Measurements from ENCODE around the gene MAP1A. TPM values are rescaled to one million over a fixed set of nuclear protein-coding genes. Genes with fewer than 3 reads are reported as not detected.

Gene MAP1A
- total and polyA plus RNA-seq, 3 donors from 2014 or later: 11.4 to 19.1 (median 17.7) TPM

DNA sequence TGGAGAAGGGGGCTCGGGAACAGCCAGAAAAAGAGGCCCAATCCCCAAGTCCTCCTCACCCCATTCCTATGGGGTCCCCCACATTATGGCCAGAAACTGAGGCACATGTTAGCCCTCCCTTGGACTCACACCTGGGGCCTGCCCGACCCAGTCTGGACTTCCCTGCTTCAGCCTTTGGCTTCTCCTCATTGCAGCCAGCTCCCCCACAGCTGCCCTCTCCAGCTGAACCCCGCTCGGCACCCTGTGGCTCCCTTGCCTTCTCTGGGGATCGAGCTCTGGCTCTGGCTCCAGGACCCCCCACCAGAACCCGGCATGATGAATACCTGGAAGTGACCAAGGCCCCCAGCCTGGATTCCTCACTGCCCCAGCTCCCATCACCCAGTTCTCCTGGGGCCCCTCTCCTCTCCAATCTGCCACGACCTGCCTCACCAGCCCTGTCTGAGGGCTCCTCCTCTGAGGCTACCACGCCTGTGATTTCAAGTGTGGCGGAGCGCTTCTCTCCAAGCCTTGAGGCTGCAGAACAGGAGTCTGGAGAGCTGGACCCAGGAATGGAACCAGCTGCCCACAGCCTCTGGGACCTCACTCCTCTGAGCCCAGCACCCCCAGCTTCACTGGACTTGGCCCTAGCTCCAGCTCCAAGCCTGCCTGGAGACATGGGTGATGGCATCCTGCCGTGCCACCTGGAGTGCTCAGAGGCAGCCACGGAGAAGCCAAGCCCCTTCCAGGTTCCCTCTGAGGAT is 10.6 kb downstream of the MAP1A start:
- Histone ChIP-seq H3K9me3 (no peaks in the 10 kb centered on the region), H3K27ac (no peak overlapping the region), H3K4me1 (no peaks in the 10 kb centered on the region), H3K27me3 (no peaks in the 10 kb centered on the region), H3K36me3 (ENCODE audit: low read depth, missing control alignments) (no peaks in the 10 kb centered on the region), H3K4me3 (no peak overlapping the region)
- DNase-seq: no peak
- WGBS, 2 donors: 85 to 90% methylated on average over 6 to 12 of the region's 12 CpGs
- TF ChIP-seq, protein P1, sequence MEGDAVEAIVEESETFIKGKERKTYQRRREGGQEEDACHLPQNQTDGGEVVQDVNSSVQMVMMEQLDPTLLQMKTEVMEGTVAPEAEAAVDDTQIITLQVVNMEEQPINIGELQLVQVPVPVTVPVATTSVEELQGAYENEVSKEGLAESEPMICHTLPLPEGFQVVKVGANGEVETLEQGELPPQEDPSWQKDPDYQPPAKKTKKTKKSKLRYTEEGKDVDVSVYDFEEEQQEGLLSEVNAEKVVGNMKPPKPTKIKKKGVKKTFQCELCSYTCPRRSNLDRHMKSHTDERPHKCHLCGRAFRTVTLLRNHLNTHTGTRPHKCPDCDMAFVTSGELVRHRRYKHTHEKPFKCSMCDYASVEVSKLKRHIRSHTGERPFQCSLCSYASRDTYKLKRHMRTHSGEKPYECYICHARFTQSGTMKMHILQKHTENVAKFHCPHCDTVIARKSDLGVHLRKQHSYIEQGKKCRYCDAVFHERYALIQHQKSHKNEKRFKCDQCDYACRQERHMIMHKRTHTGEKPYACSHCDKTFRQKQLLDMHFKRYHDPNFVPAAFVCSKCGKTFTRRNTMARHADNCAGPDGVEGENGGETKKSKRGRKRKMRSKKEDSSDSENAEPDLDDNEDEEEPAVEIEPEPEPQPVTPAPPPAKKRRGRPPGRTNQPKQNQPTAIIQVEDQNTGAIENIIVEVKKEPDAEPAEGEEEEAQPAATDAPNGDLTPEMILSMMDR (IDR thresholded peaks at IDR 0.05): no peak
- TF ChIP-seq POLR2A (IDR thresholded peaks at IDR 0.05): no peak
- intact Hi-C loops (cut with DNase I; ENCODE audit: low total_unique reads): no loop called here

- Histone ChIP-seq H3K27ac (no peak overlapping the region), H3K27me3 (no peaks in the 10 kb centered on the region), H3K36me3 (ENCODE audit: low read depth, missing control alignments) (no peaks in the 10 kb centered on the region), H3K9me3 (no peaks in the 10 kb centered on the region), H3K4me3 (no peak overlapping the region), H3K4me1 (no peaks in the 10 kb centered on the region)
- TF ChIP-seq POLR2A (IDR thresholded peaks at IDR 0.05): no peak
- TF ChIP-seq, protein P1 (IDR thresholded peaks at IDR 0.05): no peak
- 77 to 93% methylated on average over 6 to 8 of the region's 11 CpGs for WGBS, 2 donors
- no peak for DNase-seq
- intact Hi-C loops (cut with DNase I; ENCODE audit: low total_unique reads): no loop called here
Observed at GRCh38 chr15:43528542-43529007, 11.2 kb downstream of the MAP1A start.

- Histone ChIP-seq H3K27me3 (no peaks in the 10 kb centered on the region), H3K9me3 (no peaks in the 10 kb centered on the region), H3K4me1 (no peaks in the 10 kb centered on the region), H3K36me3 (ENCODE audit: low read depth, missing control alignments) (no peaks in the 10 kb centered on the region), H3K4me3 (no peak overlapping the region), H3K27ac (no peak overlapping the region)
- WGBS, 2 donors: 91 to 96% methylated on average over 13 to 15 of the region's 15 CpGs
- no peak for TF ChIP-seq POLR2A (IDR thresholded peaks at IDR 0.05)
- TF ChIP-seq, protein P1 (IDR thresholded peaks at IDR 0.05): no peak
- DNase-seq: no peak
- intact Hi-C loops (cut with DNase I; ENCODE audit: low total_unique reads): no loop called here
Observed at GRCh38 chr15:43529141-43529540, 11.7 kb downstream of the MAP1A start.

- H3K27ac ChIP-seq: no peak overlapping the region
- 73 to 90% methylated on average over 12 of the region's 12 CpGs for WGBS, 2 donors
- no peaks in the 10 kb centered on the region for H3K36me3 ChIP-seq (ENCODE audit: low read depth, missing control alignments)
- H3K4me1 ChIP-seq: no peaks in the 10 kb centered on the region
- H3K9me3 ChIP-seq: no peaks in the 10 kb centered on the region
- no peak for TF ChIP-seq POLR2A (IDR thresholded peaks at IDR 0.05)
- TF ChIP-seq, protein P1 (IDR thresholded peaks at IDR 0.05): no peak
- intact Hi-C loops (cut with DNase I; ENCODE audit: low total_unique reads): no loop called here
- H3K27me3 ChIP-seq: no peaks in the 10 kb centered on the region
- DNase-seq: no peak
- H3K4me3 ChIP-seq: no peak overlapping the region
Observed at GRCh38 chr15:43529587-43530345, 12.4 kb downstream of the MAP1A start.

Data from testis (tissue), 3 donors.